Activated T-helper 1 cell treated with anti-CD3 and anti-CD28 coated beads, Interleukin-12 subunit alpha, Interleukin-12 subunit beta, Interleukin-2, Interleukin-4 antibody, amounts not matched to agents 30 ng/mL and 10 ng/mL and 1 ng/mL, durations not matched to agents 14 hours and 24 hours and 36 hours (primary cell): ENCODE data around the gene NIPBL. TPM values are rescaled to one million over a fixed set of nuclear protein-coding genes. Genes with fewer than 3 reads are reported as not detected.
"Not testable (repeated sequence)": the region's sequence is repeated elsewhere in the genome, so short reads cannot be mapped to it uniquely, and the experiment has no call there.

Source experiments
- DNase-seq: peaks from one replicate; pipeline ENCODE4 v3.0.0; 2021; ENCODE audit warnings: low spot score
- H3K27ac Mint-ChIP-seq: one replicate; pipeline ENCODE4 v1.8.0; 2021; ENCODE audit warnings: mild to moderate bottlenecking, mixed read lengths
- H3K27me3 Mint-ChIP-seq: one replicate; pipeline ENCODE4 v1.8.0; 2022; ENCODE audit warnings: mild to moderate bottlenecking, moderate library complexity, mixed read lengths; ENCODE audit not compliant: insufficient read depth
- H3K36me3 Mint-ChIP-seq: one replicate; pipeline ENCODE4 v1.8.0; 2021; ENCODE audit warnings: low read depth, mixed read lengths
- H3K4me1 Mint-ChIP-seq: one replicate; pipeline ENCODE4 v1.8.0; 2021; ENCODE audit warnings: low read depth, mixed read lengths
- H3K4me3 Mint-ChIP-seq: one replicate; pipeline ENCODE4 v1.8.0; 2021; ENCODE audit warnings: mild to moderate bottlenecking, moderate library complexity, mixed read lengths
- H3K9me3 Mint-ChIP-seq: one replicate; pipeline ENCODE4 v1.8.0; 2021; ENCODE audit warnings: mixed read lengths
- intact Hi-C: fragments of 100-400 bp; cut with micrococcal nuclease; formaldehyde crosslinking; loops from one replicate; pipeline ENCODE4 v1.15.1; 2024
- total RNA-seq: library from RNA; stranded (reverse); gene quantifications from 2 replicates; pipeline ENCODE4 v1.2.3, GENCODE V29; 2022

Gene NIPBL
- total RNA-seq, 1 donor from 2014 or later: 59.4 TPM

GRCh38 chr5:36897616-36898015 lies 21.0 kb downstream of the NIPBL start:
- Mint-ChIP-seq H3K27ac (no peak overlapping the region), H3K4me1 (peaks cover 65% of the 10 kb centered on the region), H3K27me3 (no peaks in the 10 kb centered on the region), H3K36me3 (peaks cover 10% of the 10 kb centered on the region), H3K4me3 (no peak overlapping the region), H3K9me3 (peaks cover 17% of the 10 kb centered on the region)
- no peak for DNase-seq
- intact Hi-C loops: no loop called here

DNA sequence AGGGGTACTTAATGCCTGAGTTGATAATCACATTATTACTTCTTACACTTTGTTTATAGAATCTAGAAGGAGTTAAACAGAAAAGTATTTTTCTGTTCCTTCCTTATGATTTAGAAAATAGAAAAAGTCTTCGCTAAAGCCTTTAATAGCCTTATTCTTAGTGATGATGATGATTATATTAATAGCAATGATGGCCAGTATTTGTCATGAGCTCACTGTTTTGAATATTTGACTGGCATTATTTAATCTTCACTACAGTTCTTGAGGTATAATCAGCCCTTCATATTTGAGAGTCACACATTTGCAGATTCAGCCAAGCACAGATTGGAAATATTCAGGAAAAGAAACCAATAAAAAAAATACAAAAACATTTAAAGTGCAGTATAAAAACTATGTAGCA lies 23.3 kb downstream of the NIPBL start:
- Mint-ChIP-seq H3K4me1 (peaks cover 60% of the 10 kb centered on the region), H3K27me3 (no peaks in the 10 kb centered on the region), H3K27ac (no peak overlapping the region), H3K9me3 (peaks cover 27% of the 10 kb centered on the region), H3K4me3 (no peak overlapping the region), H3K36me3 (peaks cover 10% of the 10 kb centered on the region)
- intact Hi-C loops: no loop called here
- no peak for DNase-seq

- Mint-ChIP-seq H3K36me3 (peaks cover 10% of the 10 kb centered on the region), H3K27ac (no peak overlapping the region), H3K27me3 (no peaks in the 10 kb centered on the region), H3K4me1 (peaks cover 60% of the 10 kb centered on the region), H3K4me3 (no peak overlapping the region), H3K9me3 (peaks cover 27% of the 10 kb centered on the region)
- DNase-seq: no peak
- intact Hi-C loops: no loop called here
Measured at GRCh38 chr5:36900283-36900682, 23.7 kb downstream of the NIPBL start.

- H3K36me3 Mint-ChIP-seq, intact Hi-C loops, DNase-seq, H3K4me3 Mint-ChIP-seq, H3K27ac Mint-ChIP-seq, H3K27me3 Mint-ChIP-seq: not testable (repeated sequence)
- Mint-ChIP-seq H3K4me1 (peaks cover 52% of the 10 kb centered on the region), H3K9me3 (peaks cover 27% of the 10 kb centered on the region)
Measured at GRCh38 chr5:36901077-36901476, 24.5 kb downstream of the NIPBL start.

DNA sequence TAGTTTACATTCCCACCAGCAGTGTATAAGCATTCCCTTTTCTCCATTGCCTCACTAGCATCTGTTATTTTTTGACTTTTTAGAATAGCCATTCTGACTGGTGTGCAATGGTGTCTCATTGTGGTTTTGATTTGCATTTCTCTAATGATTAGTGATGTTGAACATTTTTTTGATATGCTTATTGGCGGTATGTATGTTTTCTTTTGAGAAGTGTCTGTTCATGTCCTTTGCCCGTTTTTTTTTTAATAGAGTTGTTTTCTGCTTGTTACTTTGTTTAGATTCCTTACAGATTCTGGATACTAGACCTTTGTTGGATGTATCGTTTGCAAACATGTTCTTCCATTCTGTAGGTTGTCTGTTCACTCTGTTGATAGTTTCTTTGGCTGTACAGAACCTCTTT lies 25.3 kb downstream of the NIPBL start:
- DNase-seq: no peak
- Mint-ChIP-seq H3K9me3 (peaks cover 27% of the 10 kb centered on the region), H3K27me3 (no peaks in the 10 kb centered on the region), H3K4me3 (no peak overlapping the region), H3K27ac (no peak overlapping the region), H3K36me3 (peaks cover 8% of the 10 kb centered on the region), H3K4me1 (peaks cover 47% of the 10 kb centered on the region)
- intact Hi-C loops: no loop called here

DNA sequence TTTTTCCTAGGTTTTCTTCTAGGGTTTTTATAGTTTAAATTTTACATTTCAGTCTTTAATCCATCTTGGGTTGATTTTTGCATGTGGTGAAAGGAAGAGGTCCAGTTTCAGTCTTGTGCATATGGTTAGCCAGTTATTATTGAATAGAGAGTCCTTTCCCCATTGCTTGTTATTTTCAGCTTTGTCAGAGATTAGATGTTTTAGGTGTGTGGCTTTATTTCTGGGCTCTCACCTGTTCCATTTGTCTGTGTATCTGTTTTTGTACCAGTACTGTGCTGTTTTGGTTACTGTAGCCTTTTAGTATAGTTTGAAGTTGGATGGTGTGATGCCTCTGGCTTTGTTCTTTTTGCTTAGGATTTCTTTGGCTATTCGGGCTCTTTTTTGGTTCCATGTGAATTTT lies 25.8 kb downstream of the NIPBL start:
- Mint-ChIP-seq H3K36me3 (peaks cover 8% of the 10 kb centered on the region), H3K27ac (no peak overlapping the region), H3K4me1 (peaks cover 45% of the 10 kb centered on the region), H3K9me3 (peaks cover 27% of the 10 kb centered on the region), H3K4me3 (no peak overlapping the region), H3K27me3 (no peaks in the 10 kb centered on the region)
- intact Hi-C loops: no loop called here
- DNase-seq: no peak

DNA sequence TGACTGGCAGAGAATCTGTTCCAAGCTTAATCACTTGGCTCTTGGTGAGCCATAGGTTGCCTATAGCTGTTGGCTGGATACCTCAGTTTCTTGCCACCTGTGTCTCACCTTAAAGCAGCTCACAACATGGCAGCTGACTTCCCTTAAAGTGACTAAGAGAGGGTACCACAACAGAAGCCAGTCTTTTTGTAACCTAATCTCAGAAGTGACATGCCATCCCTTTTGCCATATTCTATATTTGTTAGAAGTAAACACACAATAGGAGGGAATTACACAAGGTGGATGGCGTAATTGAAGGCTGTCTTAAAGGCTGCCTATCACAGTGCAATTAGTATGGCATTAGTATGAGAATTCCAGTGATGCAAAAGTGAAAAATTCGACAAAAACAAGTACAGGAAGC lies 28.1 kb downstream of the NIPBL start:
- H3K4me3 Mint-ChIP-seq: no peak overlapping the region
- H3K27me3 Mint-ChIP-seq: no peaks in the 10 kb centered on the region
- peaks cover 8% of the 10 kb centered on the region for H3K36me3 Mint-ChIP-seq
- peaks cover 27% of the 10 kb centered on the region for H3K9me3 Mint-ChIP-seq
- intact Hi-C loops: no loop called here
- DNase-seq: no peak
- peaks cover 30% of the 10 kb centered on the region for H3K4me1 Mint-ChIP-seq
- H3K27ac Mint-ChIP-seq: no peak overlapping the region

DNA sequence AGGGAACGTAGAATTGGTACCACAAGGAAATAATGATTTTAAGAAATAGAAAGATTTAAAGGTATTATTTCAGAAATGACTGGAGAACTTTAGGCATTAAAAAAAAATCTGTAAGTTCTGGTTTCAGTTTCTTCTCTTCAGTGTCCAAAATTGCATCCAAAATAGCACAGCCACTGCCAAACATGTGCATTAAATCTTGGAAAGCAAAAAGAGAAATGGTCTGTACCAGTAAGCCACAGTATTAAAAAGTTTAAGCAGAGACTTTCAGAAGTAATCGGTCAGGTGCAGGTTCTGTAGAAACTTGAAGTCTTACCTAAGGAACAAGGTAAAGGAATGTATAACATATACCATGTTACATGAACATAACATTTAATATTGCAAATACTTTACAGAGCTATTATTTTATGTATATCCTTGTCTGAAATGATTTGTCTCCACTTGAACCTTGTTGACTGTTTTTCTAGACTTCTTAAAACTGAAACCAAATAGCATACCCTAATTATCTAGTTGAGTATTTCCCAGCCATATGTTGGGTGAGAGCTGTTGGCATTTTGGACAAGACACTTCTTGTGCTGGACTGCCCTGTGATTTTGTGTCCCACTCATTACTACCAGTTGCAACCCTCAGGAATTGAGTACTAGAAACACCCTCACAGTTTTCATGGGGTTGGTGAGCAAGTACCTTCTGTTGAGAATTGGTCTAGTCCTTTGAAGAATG lies 32.1 kb downstream of the NIPBL start:
- DNase-seq: no peak
- intact Hi-C loops: no loop called here
- no peak overlapping the region for H3K4me3 Mint-ChIP-seq
- no peaks in the 10 kb centered on the region for H3K36me3 Mint-ChIP-seq
- H3K9me3 Mint-ChIP-seq: no peaks in the 10 kb centered on the region
- H3K27ac Mint-ChIP-seq: no peak overlapping the region
- H3K4me1 Mint-ChIP-seq: peaks cover 7% of the 10 kb centered on the region
- no peaks in the 10 kb centered on the region for H3K27me3 Mint-ChIP-seq

DNA sequence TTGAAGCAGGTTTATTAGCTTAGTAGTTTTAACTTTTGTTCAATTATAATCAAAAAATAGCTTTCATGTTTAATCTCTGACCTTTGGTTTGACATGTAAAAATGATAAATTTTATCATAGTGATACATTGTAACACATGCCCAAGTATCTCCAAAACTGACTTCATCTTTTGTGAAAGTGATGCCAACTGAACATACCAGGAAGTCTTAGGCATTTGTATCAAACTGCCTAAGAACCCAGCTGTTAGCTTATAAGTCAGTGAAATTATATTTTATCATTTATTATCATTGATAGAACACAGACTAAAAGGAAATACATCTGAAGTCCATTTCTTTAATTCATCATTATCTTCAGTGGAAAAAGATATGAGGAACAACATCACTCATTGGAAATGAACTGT lies 39.1 kb downstream of the NIPBL start:
- no peak overlapping the region for H3K27ac Mint-ChIP-seq
- H3K4me3 Mint-ChIP-seq: no peak overlapping the region
- no peaks in the 10 kb centered on the region for H3K9me3 Mint-ChIP-seq
- H3K36me3 Mint-ChIP-seq: peaks cover 4% of the 10 kb centered on the region
- DNase-seq: no peak
- H3K27me3 Mint-ChIP-seq: no peaks in the 10 kb centered on the region
- peaks cover 5% of the 10 kb centered on the region for H3K4me1 Mint-ChIP-seq
- intact Hi-C loops: no loop called here

DNA sequence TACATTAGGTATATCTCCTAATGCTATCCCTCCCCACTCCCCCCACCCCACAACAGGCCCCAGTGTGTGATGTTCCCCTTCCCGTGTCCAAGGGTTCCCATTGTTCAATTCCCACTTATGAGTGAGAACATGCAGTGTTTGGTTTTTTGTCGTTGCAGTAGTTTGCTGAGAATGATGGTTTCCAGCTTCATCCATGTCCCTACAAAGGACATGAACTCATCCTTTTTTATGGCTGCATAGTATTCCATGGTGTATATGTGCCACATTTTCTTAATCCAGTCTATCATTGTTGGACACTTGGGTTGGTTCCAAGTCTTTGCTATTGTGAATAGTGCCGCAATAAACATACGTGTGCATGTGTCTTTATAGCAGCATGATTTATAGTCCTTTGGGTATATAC lies 40.0 kb downstream of the NIPBL start:
- H3K27me3 Mint-ChIP-seq, intact Hi-C loops, DNase-seq, H3K27ac Mint-ChIP-seq, H3K4me1 Mint-ChIP-seq, H3K4me3 Mint-ChIP-seq, H3K36me3 Mint-ChIP-seq, H3K9me3 Mint-ChIP-seq: not testable (repeated sequence)

DNA sequence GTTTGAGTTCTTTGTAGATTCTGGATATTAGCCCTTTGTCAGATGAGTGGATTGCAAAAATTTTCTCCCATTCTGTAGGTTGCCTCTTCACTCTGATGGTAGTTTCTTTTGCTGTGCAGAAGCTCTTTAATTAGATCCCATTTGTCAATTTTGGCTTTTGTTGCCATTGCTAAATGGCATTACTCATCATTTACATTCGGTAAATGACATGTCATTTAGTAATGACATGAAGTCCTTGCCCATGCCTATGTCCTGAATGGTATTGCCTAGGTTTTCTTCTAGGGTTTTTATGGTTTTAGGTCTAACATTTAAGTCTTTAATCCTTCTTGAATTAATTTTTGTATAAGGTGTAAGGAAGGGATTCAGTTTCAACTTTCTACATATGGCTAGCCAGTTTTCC lies 40.8 kb downstream of the NIPBL start:
- H3K27me3 Mint-ChIP-seq, H3K27ac Mint-ChIP-seq, intact Hi-C loops, H3K36me3 Mint-ChIP-seq, H3K9me3 Mint-ChIP-seq, H3K4me1 Mint-ChIP-seq, H3K4me3 Mint-ChIP-seq, DNase-seq: not testable (repeated sequence)

- Mint-ChIP-seq H3K4me1 (peaks cover 5% of the 10 kb centered on the region), H3K36me3 (peaks cover 4% of the 10 kb centered on the region), H3K4me3 (no peak overlapping the region), H3K9me3 (no peaks in the 10 kb centered on the region), H3K27me3 (no peaks in the 10 kb centered on the region), H3K27ac (no peak overlapping the region)
- intact Hi-C loops: no loop called here
- no peak for DNase-seq
Measured at GRCh38 chr5:36919238-36919637, 42.7 kb downstream of the NIPBL start.

DNA sequence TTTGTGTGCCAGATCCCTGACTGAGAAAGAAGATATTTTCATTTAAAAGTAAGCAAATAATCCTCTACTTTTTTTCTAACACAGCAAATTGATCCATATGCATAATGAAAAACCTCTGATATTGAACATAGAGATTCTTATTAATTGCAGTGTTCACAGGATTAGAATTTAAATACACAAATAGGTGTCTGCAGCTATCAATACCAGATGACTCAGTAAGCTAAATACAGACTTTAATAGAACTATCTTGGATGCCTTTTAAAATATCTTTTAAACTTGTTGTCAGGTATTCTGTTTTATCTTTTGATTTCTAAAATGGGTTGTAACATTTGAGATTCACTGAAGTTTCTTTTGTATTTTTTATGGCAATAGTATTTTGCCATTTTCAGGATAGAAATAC lies 43.1 kb downstream of the NIPBL start:
- Mint-ChIP-seq H3K4me1 (peaks cover 5% of the 10 kb centered on the region), H3K36me3 (peaks cover 4% of the 10 kb centered on the region), H3K4me3 (no peak overlapping the region), H3K27ac (no peak overlapping the region), H3K27me3 (no peaks in the 10 kb centered on the region), H3K9me3 (no peaks in the 10 kb centered on the region)
- intact Hi-C loops: no loop called here
- DNase-seq: no peak

DNA sequence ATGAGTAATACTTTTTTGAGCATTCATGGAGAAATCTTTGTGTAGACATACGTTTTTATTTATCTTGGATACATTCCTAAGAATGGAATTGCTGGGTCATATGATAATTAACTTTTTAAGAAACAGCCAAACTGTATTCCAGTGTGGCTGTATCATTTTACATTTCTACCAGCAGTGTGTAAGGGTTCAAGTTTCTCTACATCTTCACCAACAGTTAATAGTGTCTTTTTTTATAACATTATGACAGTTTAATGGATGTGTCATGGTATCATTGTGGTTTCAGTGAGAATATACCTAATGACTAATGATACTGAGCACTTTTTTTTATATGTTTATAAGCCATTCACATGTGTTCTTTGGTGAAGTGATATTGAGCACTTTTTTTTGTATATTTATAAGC lies 52.4 kb downstream of the NIPBL start:
- H3K36me3 Mint-ChIP-seq: no peaks in the 10 kb centered on the region
- intact Hi-C loops: no loop called here
- H3K4me3 Mint-ChIP-seq: no peak overlapping the region
- peaks cover 17% of the 10 kb centered on the region for H3K4me1 Mint-ChIP-seq
- H3K9me3 Mint-ChIP-seq: no peaks in the 10 kb centered on the region
- DNase-seq: no peak
- peaks cover 2% of the 10 kb centered on the region for H3K27me3 Mint-ChIP-seq
- no peak overlapping the region for H3K27ac Mint-ChIP-seq
